GM23248 (cell line): Measurements from ENCODE around the gene MRPL4.

Experiments
- EZH2 ChIP-seq: fragments of 200-600 bp; sonication (generic); IDR thresholded peaks from 2 replicates; pipeline ENCODE4 v1.6.1; 2018; ENCODE audit warnings: antibody characterized with exemption, mild to moderate bottlenecking; ENCODE audit not compliant: insufficient read depth, poor library complexity, severe bottlenecking
- EZH2phosphoT487 ChIP-seq: fragments of 200-600 bp; sonication (generic); IDR thresholded peaks from 2 replicates; pipeline ENCODE4 v1.6.1; 2018; ENCODE audit warnings: antibody characterized with exemption, moderate library complexity, mild to moderate bottlenecking, low read depth; ENCODE audit not compliant: insufficient read depth

GRCh38 chr19:10294368-10294697 lies 42.3 kb downstream of the MRPL4 start:
- no peak for TF ChIP-seq EZH2
- no peak for TF ChIP-seq EZH2phosphoT487
